Measurements from ENCODE around the gene RALGAPA2.

- TF ChIP-seq POLR2AphosphoS5 (IDR thresholded peaks at IDR 0.05): no peak
- TF ChIP-seq CTCF (IDR thresholded peaks at IDR 0.05): no peak
These were observed 284.4 kb downstream of the RALGAPA2 start for GRCh38 chr20:20428067-20428466.
